ENCODE results near the gene TTLL4.

Gene TTLL4

GRCh38 chr2:218785103-218785502 lies 74.5 kb downstream of the TTLL4 start:
- no peak for DNase-seq

DNA sequence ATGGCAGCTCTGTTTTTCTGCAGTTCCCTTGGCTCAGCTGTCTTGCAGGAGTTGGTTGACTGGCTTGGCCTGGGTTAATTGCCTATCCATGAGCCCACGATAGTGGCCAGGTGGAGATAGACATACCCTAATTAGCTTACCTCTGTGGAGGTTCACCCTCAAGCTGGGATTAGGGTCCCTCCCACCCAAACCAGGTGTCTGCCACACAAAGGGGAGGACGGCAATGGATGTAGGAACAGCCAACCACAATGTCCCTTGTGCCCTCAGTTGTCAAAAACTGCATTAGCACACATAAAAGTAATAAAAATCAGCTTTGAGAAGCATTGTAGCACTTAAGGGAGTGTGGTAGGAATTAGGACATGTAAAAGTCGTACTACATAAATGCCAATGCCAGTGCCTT lies 75.5 kb downstream of the TTLL4 start:
- no peak for DNase-seq

GRCh38 chr2:218788529-218789255 lies 78.1 kb downstream of the TTLL4 start:
- no peak for DNase-seq

GRCh38 chr2:218792433-218792832 lies 81.8 kb downstream of the TTLL4 start:
- no peak for DNase-seq

- no peak for DNase-seq
These were observed 86.1 kb downstream of the TTLL4 start for GRCh38 chr2:218796691-218797090.

DNA sequence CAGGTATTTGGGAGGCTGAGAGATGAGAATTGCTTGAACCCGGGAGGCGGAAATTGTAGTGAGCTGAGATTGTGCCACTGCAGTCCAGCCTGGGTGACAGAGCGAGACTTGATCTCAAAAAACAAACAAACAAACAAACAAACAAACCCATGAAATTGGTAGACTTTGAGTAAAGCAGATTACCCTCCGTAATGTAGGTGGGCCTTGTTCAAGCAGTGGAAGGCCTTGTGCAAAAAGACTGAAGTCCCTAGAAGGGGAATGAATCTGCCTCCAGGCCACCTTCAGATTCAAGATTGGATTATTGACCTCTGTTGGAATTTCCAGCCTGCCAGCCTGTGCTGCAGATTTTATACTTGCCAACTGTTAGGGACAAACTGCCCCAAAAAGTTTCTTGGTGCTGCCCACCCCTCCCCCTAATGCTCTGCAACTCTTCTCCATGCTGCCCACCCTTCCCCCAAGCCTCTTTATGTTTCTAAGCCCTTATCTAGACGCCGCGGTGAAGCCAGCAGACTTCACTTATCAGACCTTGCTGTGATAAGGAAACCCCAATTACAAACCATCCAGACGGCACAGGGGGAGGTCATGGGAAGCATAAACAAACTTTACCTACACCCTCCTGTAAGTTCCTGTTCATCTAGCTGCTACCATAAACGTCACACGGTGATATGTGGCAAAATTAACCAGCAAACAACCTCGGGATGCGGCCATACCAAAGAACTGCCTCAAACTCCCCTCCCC lies 88.3 kb downstream of the TTLL4 start:
- no peak for DNase-seq

DNA sequence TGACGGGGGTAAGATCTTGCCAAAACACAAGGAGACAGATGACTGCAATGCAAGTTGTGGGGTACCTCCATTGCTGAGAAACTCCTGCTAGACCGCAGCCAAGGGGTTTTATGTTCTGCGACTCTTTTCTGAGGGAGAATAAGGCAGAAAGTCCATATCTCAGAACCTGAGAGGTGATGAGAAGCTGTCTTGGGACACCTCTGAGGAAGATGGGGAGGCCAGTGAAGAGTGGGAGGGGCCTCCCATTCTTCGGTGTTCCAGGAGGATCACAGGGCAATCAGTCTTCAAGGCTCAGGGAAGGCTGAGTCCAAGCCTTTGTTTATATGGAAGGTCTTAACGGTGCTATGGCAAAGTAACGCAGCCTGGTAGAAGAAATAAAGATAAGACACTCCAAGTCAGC lies 89.4 kb downstream of the TTLL4 start:
- no peak for DNase-seq

DNA sequence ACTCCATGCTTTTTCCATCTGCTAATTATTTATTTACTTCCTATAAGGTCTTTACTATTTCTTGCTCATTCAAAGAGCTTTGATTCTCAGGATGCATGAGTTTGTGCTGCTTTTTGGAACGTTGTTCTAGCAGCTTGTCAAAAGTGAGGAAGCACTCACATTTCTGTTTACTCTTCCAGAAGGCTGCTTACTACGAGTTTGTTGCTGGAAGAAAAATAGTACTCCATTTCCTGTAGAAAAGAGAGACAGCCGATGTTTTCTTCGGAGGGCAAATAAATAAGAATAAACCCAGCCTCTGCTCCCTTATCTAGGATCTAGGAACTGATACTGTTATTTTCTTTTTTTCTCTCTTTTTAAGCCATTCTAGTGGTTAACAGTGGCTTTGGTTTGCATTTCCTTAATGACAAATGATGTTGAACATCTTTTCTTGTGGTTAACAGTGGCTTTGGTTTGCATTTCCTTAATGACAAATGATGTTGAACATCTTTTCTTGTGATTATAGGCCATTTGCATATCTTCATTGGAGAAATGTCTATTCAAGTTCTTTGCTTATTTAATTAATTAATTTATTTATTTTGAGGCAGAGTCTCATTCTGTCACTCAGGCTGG lies 91.9 kb downstream of the TTLL4 start:
- DNase-seq: no peak

DNA sequence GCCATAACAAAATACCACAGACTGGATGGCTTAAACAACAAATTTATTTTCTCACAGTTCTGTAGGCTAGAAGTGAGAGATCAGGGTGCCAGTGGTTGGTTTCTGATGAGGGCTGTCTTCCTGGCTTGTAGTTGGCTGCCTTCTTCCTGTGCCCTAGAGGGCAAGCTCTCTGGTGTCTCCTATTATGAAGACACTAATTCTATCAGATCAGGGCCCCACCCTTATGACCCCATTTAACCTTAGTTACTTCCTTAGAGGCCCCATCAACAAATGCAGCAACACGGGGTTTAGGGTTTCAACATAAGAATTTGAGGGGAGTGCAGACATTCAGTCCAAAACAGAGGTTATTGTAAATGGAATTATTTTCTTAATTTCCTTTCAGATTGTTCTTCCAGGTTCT lies 94.2 kb downstream of the TTLL4 start:
- no peak for DNase-seq

Measured in C1 segment of cervical spinal cord (tissue), 14 donors.